HEK293T (cell line): ENCODE measurements around the gene MFSD12.
"Not testable (repeated sequence)": the region's sequence is repeated elsewhere in the genome, so short reads cannot be mapped to it uniquely, and the experiment has no call there.

ENCODE experiments used
- CTCF ChIA-PET: fragments of 350-600 bp; formaldehyde crosslinking; extraction: SDS; loops from one replicate; lab custom pipeline; 2021; ENCODE audit warnings: antibody characterized with exemption, inconsistent platforms; lab: Yijun Ruan, JAX
- POLR2A ChIA-PET: fragments of 350-600 bp; formaldehyde crosslinking; extraction: SDS; loops from one replicate; lab custom pipeline; 2020; ENCODE audit warnings: antibody characterized with exemption, inconsistent platforms; lab: Yijun Ruan, JAX
- DNase-seq: peaks from one replicate; pipeline ENCODE4 v3.0.0; 2012; ENCODE audit warnings: mixed read lengths; ENCODE audit errors: extremely low spot score
- ARNT ChIP-seq: fragments of 450-650 bp; IDR thresholded peaks from 2 replicates; pipeline ENCODE4 v1.6.1; 2017; ENCODE audit warnings: mild to moderate bottlenecking
- BHLHE40 ChIP-seq: fragments of 450-650 bp; IDR thresholded peaks from 2 replicates; pipeline ENCODE4 v1.6.1; 2016; ENCODE audit warnings: mild to moderate bottlenecking, moderate library complexity, borderline replicate concordance
- CTBP1 ChIP-seq: fragments of 450-650 bp; IDR thresholded peaks from 2 replicates; pipeline ENCODE4 v1.6.1; 2016; ENCODE audit warnings: borderline replicate concordance
- ELF4 ChIP-seq: fragments of 450-650 bp; IDR thresholded peaks from 2 replicates; pipeline ENCODE4 v1.6.1; 2017; ENCODE audit warnings: antibody characterized with exemption
- FOXA1 ChIP-seq: fragments of 450-650 bp; IDR thresholded peaks from 2 replicates; pipeline ENCODE4 v1.6.1; 2016; ENCODE audit warnings: mild to moderate bottlenecking
- FOXK2 ChIP-seq: fragments of 450-650 bp; IDR thresholded peaks from 2 replicates; pipeline ENCODE4 v1.6.1; 2016; ENCODE audit warnings: mild to moderate bottlenecking
- FOXM1 ChIP-seq: fragments of 450-650 bp; IDR thresholded peaks from 2 replicates; pipeline ENCODE4 v1.6.1; 2017; ENCODE audit warnings: mild to moderate bottlenecking, borderline replicate concordance
- HDGF ChIP-seq: fragments of 450-650 bp; IDR thresholded peaks from 2 replicates; pipeline ENCODE4 v1.6.1; 2017; ENCODE audit warnings: antibody characterized with exemption, borderline replicate concordance
- L3MBTL2 ChIP-seq: fragments of 450-650 bp; conservative IDR thresholded peaks from 2 replicates; pipeline ENCODE4 v1.6.1; 2016; ENCODE audit warnings: mild to moderate bottlenecking
- LEF1 ChIP-seq: fragments of 450-650 bp; IDR thresholded peaks from 2 replicates; pipeline ENCODE4 v1.6.1; 2017; ENCODE audit warnings: mild to moderate bottlenecking, borderline replicate concordance
- NFRKB ChIP-seq: fragments of 450-650 bp; IDR thresholded peaks from 2 replicates; pipeline ENCODE4 v1.6.1; 2016; ENCODE audit warnings: mild to moderate bottlenecking, moderate library complexity
- SP1 ChIP-seq: fragments of 450-650 bp; IDR thresholded peaks from 2 replicates; pipeline ENCODE4 v1.6.1; 2017
- SUZ12 ChIP-seq: fragments of 450-650 bp; IDR thresholded peaks from 2 replicates; pipeline ENCODE4 v1.6.1; 2016; ENCODE audit warnings: mild to moderate bottlenecking
- TARDBP ChIP-seq: fragments of 450-650 bp; IDR thresholded peaks from 2 replicates; pipeline ENCODE4 v1.6.1; 2016
- ZNF384 ChIP-seq: fragments of 450-650 bp; IDR thresholded peaks from 2 replicates; pipeline ENCODE4 v1.6.1; 2016
- TF ChIP-seq, protein P1 (sequence below): fragments of 450-650 bp; IDR thresholded peaks from 2 replicates; pipeline ENCODE4 v1.6.1; 2016

The MFSD12 gene

DNA sequence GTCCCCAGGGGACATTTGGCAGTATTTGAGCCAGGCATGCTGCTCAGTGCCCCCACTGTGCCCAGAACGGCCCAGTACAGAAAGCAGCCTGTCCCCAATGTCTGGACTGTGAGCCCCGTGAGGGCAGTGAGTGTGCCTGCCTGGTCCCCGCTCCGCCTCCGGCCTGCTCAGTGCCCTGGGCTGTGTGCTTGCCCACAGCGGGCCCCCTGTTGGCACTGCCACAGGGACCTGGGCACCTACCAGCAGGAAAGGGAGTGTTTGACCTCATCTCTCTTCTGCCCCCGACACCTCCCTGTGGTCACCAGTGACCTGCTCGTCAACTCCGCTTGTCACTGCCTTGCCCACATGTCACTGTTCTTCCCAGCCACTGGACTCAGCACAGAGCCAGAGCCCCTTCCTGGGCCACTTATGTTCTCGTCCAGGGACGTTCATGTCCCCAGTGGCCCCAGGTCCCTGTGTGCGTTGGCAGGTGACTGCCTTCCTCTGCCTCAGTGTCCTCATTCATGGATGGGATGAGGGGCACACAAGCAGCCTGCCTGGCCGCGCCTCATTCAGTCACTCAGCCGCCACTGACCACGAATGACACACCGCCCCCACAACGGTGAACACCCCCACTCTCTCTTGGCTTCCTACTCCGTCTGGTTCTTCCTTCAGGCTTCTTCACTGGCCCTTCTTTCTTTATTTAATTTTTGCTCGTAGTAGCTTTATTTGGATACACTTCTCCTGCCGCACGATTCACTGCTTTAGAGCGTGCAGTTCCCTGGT is 48.4 kb downstream of the MFSD12 start:
- DNase-seq, result no peak
- TF ChIP-seq ARNT (no peak), CTBP1 (no peak), L3MBTL2 (no peak), HDGF (no peak), FOXM1 (no peak), NFRKB (no peak), LEF1 (no peak), FOXK2 (no peak), BHLHE40 (no peak), SP1 (no peak), TARDBP (no peak), SUZ12 (no peak), ELF4 (no peak), ZNF384 (no peak), FOXA1 (no peak)
- TF ChIP-seq, protein P1, sequence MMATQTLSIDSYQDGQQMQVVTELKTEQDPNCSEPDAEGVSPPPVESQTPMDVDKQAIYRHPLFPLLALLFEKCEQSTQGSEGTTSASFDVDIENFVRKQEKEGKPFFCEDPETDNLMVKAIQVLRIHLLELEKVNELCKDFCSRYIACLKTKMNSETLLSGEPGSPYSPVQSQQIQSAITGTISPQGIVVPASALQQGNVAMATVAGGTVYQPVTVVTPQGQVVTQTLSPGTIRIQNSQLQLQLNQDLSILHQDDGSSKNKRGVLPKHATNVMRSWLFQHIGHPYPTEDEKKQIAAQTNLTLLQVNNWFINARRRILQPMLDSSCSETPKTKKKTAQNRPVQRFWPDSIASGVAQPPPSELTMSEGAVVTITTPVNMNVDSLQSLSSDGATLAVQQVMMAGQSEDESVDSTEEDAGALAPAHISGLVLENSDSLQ, result no peak
- ChIA-PET POLR2A (no interaction called here), CTCF (no interaction called here)

GRCh38 chr19:3508121-3508661 is 49.2 kb downstream of the MFSD12 start:
- POLR2A ChIA-PET, CTCF ChIA-PET, DNase-seq: not testable (repeated sequence)
- TF ChIP-seq ZNF384, result 0 out of 2 replicates have a peak, but pooled peaks have one; percentile 25

DNA sequence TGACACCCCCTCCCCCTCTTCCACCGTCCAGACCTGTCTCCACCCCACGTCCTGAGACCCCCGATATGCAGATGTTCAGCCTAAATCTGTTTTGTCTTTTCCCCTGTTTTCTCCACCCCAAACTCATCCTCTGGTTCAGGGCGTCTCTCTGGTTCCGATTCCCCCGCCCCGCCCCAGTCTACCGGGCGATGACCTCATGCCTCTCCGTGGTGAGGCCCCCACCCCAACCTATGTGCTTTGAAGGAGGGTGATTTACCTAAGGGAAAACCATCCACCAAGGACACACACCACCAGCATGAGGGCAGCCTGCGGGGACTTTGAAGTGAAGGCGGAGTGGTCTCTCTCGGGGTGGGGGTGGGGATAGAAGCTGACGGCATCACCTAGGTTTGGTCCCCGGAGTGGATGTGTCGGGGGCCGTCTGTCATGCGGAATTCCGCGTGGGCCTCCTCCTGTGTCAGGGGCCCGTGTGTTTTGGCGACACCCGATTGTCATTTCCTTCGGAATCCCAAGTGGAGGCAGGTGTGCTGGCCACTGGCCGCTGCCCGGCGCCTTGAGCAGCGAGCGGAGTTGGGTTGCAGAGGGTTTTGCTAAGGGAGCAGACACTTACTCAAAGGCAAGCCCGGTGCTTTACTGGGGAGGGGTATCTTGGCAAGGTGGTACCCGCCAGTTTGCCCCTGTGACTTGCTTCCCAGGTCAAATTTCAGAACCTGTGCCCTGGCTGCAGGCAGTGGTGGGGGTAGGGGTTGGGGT is 49.8 kb downstream of the MFSD12 start:
- ChIA-PET CTCF (no interaction called here), POLR2A (no interaction called here)
- no peak for TF ChIP-seq SUZ12
- TF ChIP-seq FOXM1, result no peak
- TF ChIP-seq ARNT, result no peak
- TF ChIP-seq FOXA1, result no peak
- no peak for TF ChIP-seq TARDBP
- no peak for TF ChIP-seq NFRKB
- TF ChIP-seq ELF4, result no peak
- TF ChIP-seq LEF1, result no peak
- no peak for TF ChIP-seq CTBP1
- no peak for TF ChIP-seq ZNF384
- no peak for TF ChIP-seq L3MBTL2
- TF ChIP-seq SP1, result no peak
- no peak for TF ChIP-seq HDGF
- no peak for TF ChIP-seq FOXK2
- TF ChIP-seq BHLHE40, result no peak
- TF ChIP-seq, protein P1, result no peak
- no peak for DNase-seq

DNA sequence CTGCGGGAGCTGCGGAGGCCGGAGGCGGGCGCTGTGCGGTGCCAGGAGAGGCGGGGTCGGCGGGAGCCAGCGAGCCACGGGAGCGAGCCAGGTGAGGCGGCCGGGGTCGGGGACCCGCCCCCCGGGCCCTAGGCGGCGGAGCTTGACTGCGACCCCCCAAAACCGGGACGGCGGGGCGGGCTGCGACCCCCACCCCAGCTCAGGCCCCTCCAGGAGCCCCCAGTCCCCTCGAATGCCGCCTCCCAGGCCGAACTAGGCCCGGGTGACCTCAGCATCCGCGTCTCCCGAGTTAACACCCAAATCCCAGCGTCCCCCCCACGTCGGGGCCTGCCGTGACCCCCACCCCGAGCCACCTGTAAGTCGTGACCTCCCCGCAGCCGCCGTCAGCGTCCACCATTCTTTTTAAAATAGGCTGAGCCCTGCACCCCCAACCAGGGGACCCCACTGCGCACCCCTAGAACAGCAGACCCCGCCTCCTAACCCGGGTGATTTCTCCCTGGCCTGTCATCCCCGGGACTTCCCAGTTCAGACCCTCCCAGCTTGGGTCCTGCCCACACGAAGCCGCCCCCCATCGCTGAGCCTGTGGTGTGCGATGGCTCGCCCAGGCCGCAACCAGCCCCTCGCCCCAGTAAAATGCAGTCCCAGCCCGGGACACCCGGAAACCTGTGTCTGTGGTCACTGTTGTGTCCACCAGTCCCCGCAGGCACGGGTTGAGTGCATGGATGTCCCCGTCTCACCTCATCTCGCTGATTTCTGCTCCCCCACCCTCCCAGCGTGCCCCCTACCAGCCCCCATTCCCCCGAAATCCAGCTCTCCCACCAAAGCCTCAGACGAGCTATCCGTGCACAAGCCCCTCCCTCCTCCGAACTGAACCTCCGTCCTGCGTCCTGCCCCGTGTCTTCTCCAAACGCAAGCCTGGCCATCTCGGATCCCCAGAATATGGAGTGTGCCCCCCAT is 50.7 kb downstream of the MFSD12 start:
- POLR2A ChIA-PET, result no interaction called here
- no peak for DNase-seq
- no peak for TF ChIP-seq ZNF384
- TF ChIP-seq SUZ12, result no peak
- TF ChIP-seq LEF1, result no peak
- no peak for TF ChIP-seq L3MBTL2
- no peak for TF ChIP-seq TARDBP
- TF ChIP-seq SP1, result no peak
- TF ChIP-seq HDGF, result no peak
- CTCF ChIA-PET, result no interaction called here

DNA sequence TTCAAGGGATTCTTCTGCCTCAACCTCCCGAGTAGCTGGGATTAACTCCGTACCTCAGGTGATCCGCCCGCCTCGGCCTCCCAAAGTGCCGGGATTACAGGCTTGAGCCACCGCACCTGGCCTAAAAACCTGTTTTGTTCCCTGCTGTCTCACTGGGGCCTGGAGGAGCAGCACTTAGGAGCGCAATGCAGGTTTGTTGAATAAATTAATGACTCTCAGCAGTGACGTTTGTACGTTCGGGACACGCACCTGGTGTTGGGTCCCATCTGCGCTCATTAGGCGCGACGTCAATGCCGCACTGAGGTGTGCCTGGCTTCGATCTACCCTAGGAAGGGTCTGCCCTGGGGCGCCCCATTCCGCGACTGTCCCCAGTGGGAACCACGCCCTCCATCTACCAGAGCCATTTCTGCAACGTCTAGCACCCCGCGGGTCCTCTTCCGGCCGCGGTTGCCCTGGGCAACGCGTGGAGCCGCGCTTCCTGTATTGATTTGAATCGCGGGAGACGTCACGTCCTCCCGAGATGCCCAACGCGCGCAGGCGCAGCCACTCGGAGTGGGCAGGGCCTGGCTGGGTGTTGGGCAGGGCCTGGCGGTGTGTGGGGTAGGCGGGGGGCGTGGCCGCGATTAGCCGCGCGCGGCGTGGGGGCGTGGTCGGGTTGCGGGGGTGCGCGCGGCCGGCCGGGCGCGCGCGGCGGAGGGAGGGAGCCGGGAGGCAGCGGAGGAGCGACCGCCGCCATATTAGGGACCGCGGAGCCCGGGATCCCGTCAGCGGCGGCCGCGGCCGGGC is 51.6 kb downstream of the MFSD12 start, which contains the start of gene FZR1:
Gene FZR1, plus strand, starts transcription at position 714 of the 786 bp plus-strand sequence. CDS start 16,679 bp downstream, outside the sequence.
- DNase-seq, result peak; percentile 99
- TF ChIP-seq HDGF (no peak), NFRKB (no peak), TARDBP (peak; percentile 94), LEF1 (no peak), BHLHE40 (no peak), ZNF384 (no peak), L3MBTL2 (peak; percentile 56; the same call in 1 of the 2 replicates), SP1 (no peak), FOXA1 (no peak), FOXM1 (peak; percentile 100), ELF4 (peak; percentile 86), FOXK2 (no peak), ARNT (no peak), SUZ12 (no peak), CTBP1 (no peak)
- TF ChIP-seq, protein P1, result no peak
- CTCF ChIA-PET, result no interaction called here
- POLR2A ChIA-PET, result no interaction called here
